HepG2 (cell line): ENCODE results near the gene INTS2. TPM values are rescaled to one million over a fixed set of nuclear protein-coding genes. Genes with fewer than 3 reads are reported as not detected.

Source experiments
- HDAC2 ChIP-seq: sonication (generic); formaldehyde crosslinking; IDR thresholded peaks from 2 replicates; pipeline ENCODE4 v1.4.0; 2020; ENCODE audit warnings: missing genetic modification reagents
- JARID2 ChIP-seq: sonication (generic); formaldehyde crosslinking; IDR thresholded peaks from 2 replicates; pipeline ENCODE4 v1.8.1; 2023; ENCODE audit warnings: missing genetic modification reagents, inconsistent platforms; ENCODE audit not compliant: insufficient replicate concordance
- KDM2A ChIP-seq: sonication (generic); formaldehyde crosslinking; IDR thresholded peaks from 2 replicates; pipeline ENCODE4 v1.4.0; 2020; ENCODE audit warnings: low read depth, missing genetic modification reagents, borderline replicate concordance
- KDM4B ChIP-seq: sonication (generic); formaldehyde crosslinking; IDR thresholded peaks from 2 replicates; pipeline ENCODE4 v1.4.0; 2020; ENCODE audit warnings: missing genetic modification reagents
- LCORL ChIP-seq, 2 experiments: fragments of 450-650 bp in 1 of 2; sonication (generic) in 1 of 2; formaldehyde crosslinking in 1 of 2; IDR thresholded peaks; 2 replicates each; pipeline versions ENCODE4 v1.5.0 to v1.6.1; 2017 to 2020; ENCODE audit warnings: antibody characterized with exemption in 1 of 2, missing genetic modification reagents in 1 of 2
- PCBP2 ChIP-seq: fragments of 200-400 bp; formaldehyde crosslinking; optimal IDR thresholded peaks from 2 replicates; pipeline ENCODE3; 2018; ENCODE audit warnings: low read length, low read depth; ENCODE audit not compliant: poor library complexity, severe bottlenecking
- POLR2G ChIP-seq: fragments of 200-400 bp; formaldehyde crosslinking; IDR thresholded peaks from 2 replicates; pipeline ENCODE4 v1.6.1; 2018; ENCODE audit warnings: mild to moderate bottlenecking, low read depth, low read length, moderate library complexity
- RBAK ChIP-seq: sonication (generic); formaldehyde crosslinking; IDR thresholded peaks from 2 replicates; pipeline ENCODE4 v1.5.1; 2020; ENCODE audit warnings: mild to moderate bottlenecking, missing genetic modification reagents
- SMAD3 ChIP-seq: sonication (generic); formaldehyde crosslinking; IDR thresholded peaks from 2 replicates; pipeline ENCODE4 v1.4.0; 2020; ENCODE audit warnings: missing genetic modification reagents
- ZNF20 ChIP-seq: sonication (generic); formaldehyde crosslinking; IDR thresholded peaks from 2 replicates; pipeline ENCODE4 v1.4.0; 2020; ENCODE audit warnings: mild to moderate bottlenecking, moderate library complexity, missing genetic modification reagents
- ZNF3 ChIP-seq: IDR thresholded peaks from 2 replicates; pipeline ENCODE4 v1.7.0; 2017; ENCODE audit warnings: inconsistent platforms
- ZNF335 ChIP-seq: sonication (generic); formaldehyde crosslinking; IDR thresholded peaks from 2 replicates; pipeline ENCODE4 v1.4.0; 2020; ENCODE audit warnings: missing genetic modification reagents
- ZNF644 ChIP-seq: IDR thresholded peaks from 2 replicates; pipeline ENCODE4 v1.6.1; 2016; ENCODE audit warnings: low read depth
- ZNF709 ChIP-seq: sonication (generic); formaldehyde crosslinking; IDR thresholded peaks from 2 replicates; pipeline ENCODE4 v1.5.0; 2020; ENCODE audit warnings: mild to moderate bottlenecking, missing genetic modification reagents
- ZSCAN29 ChIP-seq: sonication (generic); formaldehyde crosslinking; conservative IDR thresholded peaks from 2 replicates; pipeline ENCODE4 v1.4.0; 2020; ENCODE audit warnings: mild to moderate bottlenecking, missing genetic modification reagents
- polyA plus RNA-seq, 8 experiments: library from polyadenylated mRNA; depleted of rRNA in 3 of 8; stranded (reverse) in 7 of 8; unstranded in 1 of 8; fragments of >200 nt; fragmentation: Illumina TruSeq in 4 of 8; extraction: Trizol in 4 of 8; gene quantifications; 2 replicates each; pipeline versions ENCODE4 v1.2.1 to v1.2.3, GENCODE V29; 2011 to 2016; ENCODE audit warnings: low read depth in 4 of 8, missing spikeins in 1 of 8, mixed read lengths in 1 of 8; ENCODE audit not compliant: insufficient read depth in 1 of 8
- total RNA-seq, 5 experiments: library from RNA; depleted of rRNA; stranded (reverse); fragments of >200 nt; fragmentation: Illumina TruSeq; extraction: Trizol; gene quantifications; 2 replicates each; pipeline ENCODE4 v1.2.3, GENCODE V29; 2016; ENCODE audit warnings: low read depth in 1 of 5
- TF ChIP-seq, protein P1 (sequence below): sonication (generic); formaldehyde crosslinking; IDR thresholded peaks from 2 replicates; pipeline ENCODE4 v1.4.0; 2020; ENCODE audit warnings: mild to moderate bottlenecking, missing genetic modification reagents
- TF ChIP-seq, protein P2 (sequence below): sonication (generic); formaldehyde crosslinking; IDR thresholded peaks from 2 replicates; pipeline ENCODE4 v1.5.1; 2020; ENCODE audit warnings: mild to moderate bottlenecking, missing genetic modification reagents, moderate library complexity
- TF ChIP-seq, protein P3 (sequence below): sonication (generic); formaldehyde crosslinking; IDR thresholded peaks from 2 replicates; pipeline ENCODE4 v1.5.0; 2020; ENCODE audit warnings: missing genetic modification reagents
- TF ChIP-seq, protein P4 (sequence below): sonication (generic); formaldehyde crosslinking; IDR thresholded peaks from 2 replicates; pipeline ENCODE4 v1.4.0; 2020; ENCODE audit warnings: missing genetic modification reagents
- TF ChIP-seq, protein P5 (sequence below): sonication (generic); formaldehyde crosslinking; IDR thresholded peaks from 2 replicates; pipeline ENCODE4 v1.5.1; 2020; ENCODE audit warnings: missing genetic modification reagents, mild to moderate bottlenecking, borderline replicate concordance

The INTS2 gene
- total and polyA plus RNA-seq, 2 of the 13 experiments (the other 11 are each of a cell fraction or from before 2014, with no cell fraction given) = 20.5 to 30.2 TPM

DNA sequence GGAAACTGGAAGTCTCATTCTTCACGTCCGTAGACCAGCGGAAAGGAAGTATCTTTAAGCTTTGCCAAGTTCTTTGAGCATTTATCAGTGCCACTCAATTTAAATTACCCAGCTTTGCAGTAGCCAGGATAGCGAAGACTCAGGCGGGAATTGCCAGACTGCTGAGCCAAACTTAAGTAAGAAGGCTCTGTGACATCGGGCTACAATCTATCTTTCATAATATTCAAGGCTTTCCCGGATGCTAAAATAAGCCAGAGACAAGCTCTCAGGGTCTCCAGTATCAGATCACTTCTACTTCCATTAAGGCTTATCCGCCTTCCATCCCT is 64.0 kb downstream of the INTS2 start (continued):
- TF ChIP-seq, protein P1, sequence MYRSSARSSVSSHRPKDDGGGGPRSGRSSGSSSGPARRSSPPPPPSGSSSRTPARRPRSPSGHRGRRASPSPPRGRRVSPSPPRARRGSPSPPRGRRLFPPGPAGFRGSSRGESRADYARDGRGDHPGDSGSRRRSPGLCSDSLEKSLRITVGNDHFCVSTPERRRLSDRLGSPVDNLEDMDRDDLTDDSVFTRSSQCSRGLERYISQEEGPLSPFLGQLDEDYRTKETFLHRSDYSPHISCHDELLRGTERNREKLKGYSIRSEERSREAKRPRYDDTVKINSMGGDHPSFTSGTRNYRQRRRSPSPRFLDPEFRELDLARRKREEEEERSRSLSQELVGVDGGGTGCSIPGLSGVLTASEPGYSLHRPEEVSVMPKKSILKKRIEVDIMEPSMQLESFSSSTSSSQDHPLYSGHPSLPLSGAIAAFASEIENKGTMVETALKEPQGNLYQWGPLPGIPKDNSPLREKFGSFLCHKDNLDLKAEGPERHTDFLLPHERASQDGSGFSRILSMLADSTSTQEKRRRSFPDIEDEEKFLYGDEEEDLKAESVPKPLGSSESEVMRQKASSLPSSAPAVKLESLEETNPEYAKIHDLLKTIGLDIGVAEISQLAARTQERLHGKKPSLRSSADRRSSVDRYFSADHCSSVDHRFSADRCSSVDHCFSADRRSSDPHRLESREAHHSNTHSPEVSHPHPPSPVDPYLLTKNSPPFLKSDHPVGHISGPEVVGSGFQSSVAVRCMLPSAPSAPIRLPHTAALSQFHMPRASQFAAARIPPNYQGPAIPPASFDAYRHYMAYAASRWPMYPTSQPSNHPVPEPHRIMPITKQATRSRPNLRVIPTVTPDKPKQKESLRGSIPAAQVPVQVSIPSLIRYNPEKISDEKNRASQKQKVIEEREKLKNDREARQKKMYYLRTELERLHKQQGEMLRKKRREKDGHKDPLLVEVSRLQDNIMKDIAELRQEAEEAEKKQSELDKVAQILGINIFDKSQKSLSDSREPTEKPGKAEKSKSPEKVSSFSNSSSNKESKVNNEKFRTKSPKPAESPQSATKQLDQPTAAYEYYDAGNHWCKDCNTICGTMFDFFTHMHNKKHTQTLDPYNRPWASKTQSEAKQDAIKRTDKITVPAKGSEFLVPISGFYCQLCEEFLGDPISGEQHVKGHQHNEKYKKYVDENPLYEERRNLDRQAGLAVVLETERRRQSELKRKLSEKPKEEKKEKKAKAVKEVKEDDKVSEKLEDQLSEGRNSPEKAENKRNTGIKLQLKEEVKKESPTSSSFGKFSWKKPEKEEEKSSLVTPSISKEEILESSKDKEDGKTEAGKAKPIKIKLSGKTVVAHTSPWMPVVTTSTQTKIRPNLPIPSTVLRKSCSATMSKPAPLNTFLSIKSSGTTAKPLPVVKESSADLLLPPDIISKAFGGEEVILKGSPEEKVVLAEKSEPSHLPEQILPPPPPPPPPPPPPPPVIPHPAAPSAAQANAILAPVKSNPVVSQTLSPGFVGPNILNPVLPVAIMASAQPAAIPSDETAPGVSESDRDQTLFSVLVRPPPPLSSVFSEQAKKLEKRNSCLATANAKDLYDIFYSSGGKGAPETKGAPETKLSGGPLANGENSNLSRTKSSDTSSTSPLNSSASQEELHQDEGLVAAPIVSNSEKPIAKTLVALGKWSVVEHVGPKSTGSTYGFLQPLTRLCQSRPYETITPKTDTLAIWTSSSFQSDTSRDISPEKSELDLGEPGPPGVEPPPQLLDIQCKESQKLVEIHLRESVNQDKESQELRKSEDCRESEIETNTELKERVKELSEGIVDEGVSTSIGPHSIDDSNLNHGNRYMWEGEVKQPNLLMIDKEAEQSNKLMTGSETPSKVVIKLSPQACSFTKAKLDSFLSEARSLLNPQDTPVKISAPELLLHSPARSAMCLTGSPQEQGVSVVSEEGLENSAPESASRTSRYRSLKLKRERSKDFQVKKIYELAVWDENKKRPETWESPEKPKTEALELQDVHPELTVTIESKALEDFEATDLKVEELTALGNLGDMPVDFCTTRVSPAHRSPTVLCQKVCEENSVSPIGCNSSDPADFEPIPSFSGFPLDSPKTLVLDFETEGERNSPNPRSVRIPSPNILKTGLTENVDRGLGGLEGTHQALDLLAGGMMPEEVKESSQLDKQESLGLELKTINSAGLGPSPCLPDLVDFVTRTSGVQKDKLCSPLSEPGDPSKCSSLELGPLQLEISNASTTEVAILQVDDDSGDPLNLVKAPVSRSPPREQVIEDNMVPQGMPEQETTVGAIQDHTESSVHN (CRISPR knock-in tag) = no peak
- TF ChIP-seq PCBP2 = no peak
- peak; percentile 2; the same call in 1 of the 2 replicates for TF ChIP-seq ZSCAN29 (CRISPR knock-in tag)
- no peak for TF ChIP-seq POLR2G
- TF ChIP-seq KDM4B = no peak
- TF ChIP-seq ZNF335 (CRISPR knock-in tag) = no peak
- no peak for TF ChIP-seq LCORL (IDR thresholded peaks at IDR 0.05)
- no peak for TF ChIP-seq LCORL (CRISPR knock-in tag; IDR thresholded peaks at IDR 0.05)
- TF ChIP-seq KDM2A (CRISPR knock-in tag) = no peak
- no peak for TF ChIP-seq HDAC2
- TF ChIP-seq ZNF709 (CRISPR knock-in tag) = 0 out of 2 replicates have a peak, but pooled peaks have one; percentile 11
- no peak for TF ChIP-seq ZNF20 (CRISPR knock-in tag)
- TF ChIP-seq ZNF644 = no peak
- TF ChIP-seq, protein P2, sequence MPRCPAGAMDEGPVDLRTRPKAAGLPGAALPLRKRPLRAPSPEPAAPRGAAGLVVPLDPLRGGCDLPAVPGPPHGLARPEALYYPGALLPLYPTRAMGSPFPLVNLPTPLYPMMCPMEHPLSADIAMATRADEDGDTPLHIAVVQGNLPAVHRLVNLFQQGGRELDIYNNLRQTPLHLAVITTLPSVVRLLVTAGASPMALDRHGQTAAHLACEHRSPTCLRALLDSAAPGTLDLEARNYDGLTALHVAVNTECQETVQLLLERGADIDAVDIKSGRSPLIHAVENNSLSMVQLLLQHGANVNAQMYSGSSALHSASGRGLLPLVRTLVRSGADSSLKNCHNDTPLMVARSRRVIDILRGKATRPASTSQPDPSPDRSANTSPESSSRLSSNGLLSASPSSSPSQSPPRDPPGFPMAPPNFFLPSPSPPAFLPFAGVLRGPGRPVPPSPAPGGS (CRISPR knock-in tag) = no peak
- no peak for TF ChIP-seq ZNF3 (CRISPR knock-in tag)
- TF ChIP-seq SMAD3 (CRISPR knock-in tag) = no peak
- TF ChIP-seq RBAK (CRISPR knock-in tag) = no peak
- TF ChIP-seq, protein P3, sequence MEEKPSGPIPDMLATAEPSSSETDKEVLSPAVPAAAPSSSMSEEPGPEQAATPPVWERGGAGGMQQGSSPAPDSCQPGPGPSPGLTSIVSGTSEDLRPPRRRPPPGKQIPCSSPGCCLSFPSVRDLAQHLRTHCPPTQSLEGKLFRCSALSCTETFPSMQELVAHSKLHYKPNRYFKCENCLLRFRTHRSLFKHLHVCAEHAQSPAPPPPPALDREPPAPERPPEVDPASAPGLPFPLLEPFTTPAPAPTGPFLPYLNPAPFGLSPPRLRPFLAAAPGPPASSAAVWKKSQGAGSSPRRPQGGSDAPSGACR (CRISPR knock-in tag) = no peak
- no peak for TF ChIP-seq JARID2 (CRISPR knock-in tag)
- TF ChIP-seq, protein P4, sequence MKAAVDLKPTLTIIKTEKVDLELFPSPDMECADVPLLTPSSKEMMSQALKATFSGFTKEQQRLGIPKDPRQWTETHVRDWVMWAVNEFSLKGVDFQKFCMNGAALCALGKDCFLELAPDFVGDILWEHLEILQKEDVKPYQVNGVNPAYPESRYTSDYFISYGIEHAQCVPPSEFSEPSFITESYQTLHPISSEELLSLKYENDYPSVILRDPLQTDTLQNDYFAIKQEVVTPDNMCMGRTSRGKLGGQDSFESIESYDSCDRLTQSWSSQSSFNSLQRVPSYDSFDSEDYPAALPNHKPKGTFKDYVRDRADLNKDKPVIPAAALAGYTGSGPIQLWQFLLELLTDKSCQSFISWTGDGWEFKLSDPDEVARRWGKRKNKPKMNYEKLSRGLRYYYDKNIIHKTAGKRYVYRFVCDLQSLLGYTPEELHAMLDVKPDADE = no peak
- TF ChIP-seq, protein P5, sequence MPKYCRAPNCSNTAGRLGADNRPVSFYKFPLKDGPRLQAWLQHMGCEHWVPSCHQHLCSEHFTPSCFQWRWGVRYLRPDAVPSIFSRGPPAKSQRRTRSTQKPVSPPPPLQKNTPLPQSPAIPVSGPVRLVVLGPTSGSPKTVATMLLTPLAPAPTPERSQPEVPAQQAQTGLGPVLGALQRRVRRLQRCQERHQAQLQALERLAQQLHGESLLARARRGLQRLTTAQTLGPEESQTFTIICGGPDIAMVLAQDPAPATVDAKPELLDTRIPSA (CRISPR knock-in tag) = no peak
